ENCODE results near the gene TCF7L1.

The TCF7L1 gene

GRCh38 chr2:85257359-85257969 lies 124.3 kb downstream of the TCF7L1 start:
- no peak overlapping the region for H3K27ac ChIP-seq (replicated peaks)
- DNase-seq (ENCODE audit: low read depth in 1 of 2, low spot score in 1 of 2), result no peak
- TF ChIP-seq SPI1 (IDR thresholded peaks at IDR 0.05; ENCODE audit: borderline replicate concordance, low read depth) (no peak), REST (IDR thresholded peaks at IDR 0.05; ENCODE audit: insufficient replicate concordance, low read depth) (no peak), CTCF (IDR thresholded peaks at IDR 0.05; ENCODE audit: insufficient read depth, low read length) (no peak), POLR2AphosphoS5 (IDR thresholded peaks at IDR 0.05; ENCODE audit: low read depth) (no peak), GABPA (IDR thresholded peaks at IDR 0.05; ENCODE audit: low read depth) (no peak)
- no peaks in the 10 kb centered on the region for H3K27me3 ChIP-seq (ENCODE audit: insufficient read depth, poor library complexity, severe bottlenecking)
- no peak overlapping the region for H3K4me3 ChIP-seq (replicated peaks; ENCODE audit: insufficient read depth, low read length)

GRCh38 chr2:85257970-85258605 lies 124.9 kb downstream of the TCF7L1 start:
- Histone ChIP-seq H3K27me3 (ENCODE audit: insufficient read depth, poor library complexity, severe bottlenecking) (no peaks in the 10 kb centered on the region), H3K27ac (replicated peaks) (no peak overlapping the region), H3K4me3 (replicated peaks; ENCODE audit: insufficient read depth, low read length) (no peak overlapping the region)
- TF ChIP-seq REST (IDR thresholded peaks at IDR 0.05; ENCODE audit: insufficient replicate concordance, low read depth) (no peak), SPI1 (IDR thresholded peaks at IDR 0.05; ENCODE audit: borderline replicate concordance, low read depth) (no peak)
- no peak for DNase-seq (ENCODE audit: low read depth in 1 of 2, low spot score in 1 of 2)

GRCh38 chr2:85259101-85259590 lies 126.0 kb downstream of the TCF7L1 start:
- no peak overlapping the region for H3K4me3 ChIP-seq (replicated peaks; ENCODE audit: insufficient read depth, low read length)
- TF ChIP-seq GABPA (IDR thresholded peaks at IDR 0.05; ENCODE audit: low read depth) (no peak), CTCF (IDR thresholded peaks at IDR 0.05; ENCODE audit: insufficient read depth, low read length) (no peak), SPI1 (IDR thresholded peaks at IDR 0.05; ENCODE audit: borderline replicate concordance, low read depth) (no peak), POLR2AphosphoS5 (IDR thresholded peaks at IDR 0.05; ENCODE audit: low read depth) (no peak), REST (IDR thresholded peaks at IDR 0.05; ENCODE audit: insufficient replicate concordance, low read depth) (no peak)
- H3K27me3 ChIP-seq (ENCODE audit: insufficient read depth, poor library complexity, severe bottlenecking), result no peaks in the 10 kb centered on the region
- H3K27ac ChIP-seq (replicated peaks), result no peak overlapping the region
- DNase-seq (ENCODE audit: low read depth in 1 of 2, low spot score in 1 of 2), result no peak

All from HL-60 (cell line).